Measurements from ENCODE around the gene DENND2A. TPM values are rescaled to one million over a fixed set of nuclear protein-coding genes. Genes with fewer than 3 reads are reported as not detected.
"Not testable (repeated sequence)": the region's sequence is repeated elsewhere in the genome, so short reads cannot be mapped to it uniquely, and the experiment has no call there.

The DENND2A gene
- polyA plus RNA-seq, 4 donors: 3.0 to 7.0 (median 5.7) TPM; not detected in 1

- Histone ChIP-seq H3K27me3 (ENCODE audit: control insufficient read depth in 3 of 3, insufficient read depth in 3 of 3, low read length in 3 of 3) (no peaks in the 10 kb centered on the region), H3K9me3 (ENCODE audit: control insufficient read depth in 2 of 2, insufficient read depth in 1 of 2, low read depth in 1 of 2, low read length in 1 of 2) (no peaks in the 10 kb centered on the region), H3K4me1 (ENCODE audit: control insufficient read depth in 3 of 3, insufficient read depth in 2 of 3, low read depth in 1 of 3, low read length in 2 of 3) (no peaks in the 10 kb centered on the region), H3K27ac (ENCODE audit: low read depth in 1 of 3, low read length in 2 of 3) (no peak overlapping the region), H3K36me3 (ENCODE audit: control insufficient read depth in 3 of 3, insufficient read depth in 2 of 3, low read depth in 1 of 3, low read length in 3 of 3) (peaks cover 0 to 14% (median 0%) of the 10 kb centered on the region in 3 donors), H3K4me3 (ENCODE audit: low read depth in 1 of 3, low read length in 3 of 3) (no peak overlapping the region)
- no peak for FAIRE-seq
- 89 to 93% (median 93%) methylated on average over 13 of the region's 13 CpGs for WGBS, 3 donors
- DNase-seq: no peak
These were observed 82.6 kb downstream of the DENND2A start for GRCh38 chr7:140557809-140558518.

- H3K36me3 ChIP-seq (ENCODE audit: control insufficient read depth in 3 of 3, insufficient read depth in 2 of 3, low read depth in 1 of 3, low read length in 3 of 3): peaks cover 0 to 14% (median 0%) of the 10 kb centered on the region in 3 donors
- no peak overlapping the region for H3K27ac ChIP-seq (ENCODE audit: low read depth in 1 of 3, low read length in 2 of 3)
- no peaks in the 10 kb centered on the region for H3K4me1 ChIP-seq (ENCODE audit: control insufficient read depth in 3 of 3, insufficient read depth in 2 of 3, low read depth in 1 of 3, low read length in 2 of 3)
- no peaks in the 10 kb centered on the region for H3K9me3 ChIP-seq (ENCODE audit: control insufficient read depth in 2 of 2, insufficient read depth in 1 of 2, low read depth in 1 of 2, low read length in 1 of 2)
- FAIRE-seq (no peak), DNase-seq (no peak)
- H3K4me3 ChIP-seq (ENCODE audit: low read depth in 1 of 3, low read length in 3 of 3): no peak overlapping the region
- no peaks in the 10 kb centered on the region for H3K27me3 ChIP-seq (ENCODE audit: control insufficient read depth in 3 of 3, insufficient read depth in 3 of 3, low read length in 3 of 3)
- 90 to 98% (median 94%) methylated on average over 6 of the region's 6 CpGs for WGBS, 3 donors
These were observed 83.5 kb downstream of the DENND2A start for GRCh38 chr7:140557069-140557468.

- WGBS, 3 donors: 83 to 85% (median 85%) methylated on average over 10 of the region's 10 CpGs
These were observed 87.4 kb downstream of the DENND2A start for GRCh38 chr7:140553236-140553635.

GRCh38 chr7:140552240-140552679 is 88.4 kb downstream of the DENND2A start:
- DNase-seq: no peak
- Histone ChIP-seq H3K9me3 (ENCODE audit: control insufficient read depth in 2 of 2, insufficient read depth in 1 of 2, low read depth in 1 of 2, low read length in 1 of 2) (no peaks in the 10 kb centered on the region), H3K27ac (ENCODE audit: low read depth in 1 of 3, low read length in 2 of 3) (no peak overlapping the region), H3K4me1 (ENCODE audit: control insufficient read depth in 3 of 3, insufficient read depth in 2 of 3, low read depth in 1 of 3, low read length in 2 of 3) (no peaks in the 10 kb centered on the region), H3K27me3 (ENCODE audit: control insufficient read depth in 3 of 3, insufficient read depth in 3 of 3, low read length in 3 of 3) (no peaks in the 10 kb centered on the region), H3K4me3 (ENCODE audit: low read depth in 1 of 3, low read length in 3 of 3) (no peak overlapping the region), H3K36me3 (ENCODE audit: control insufficient read depth in 3 of 3, insufficient read depth in 2 of 3, low read depth in 1 of 3, low read length in 3 of 3) (no peaks in the 10 kb centered on the region)
- no peak for FAIRE-seq
- WGBS, 3 donors: 87 to 96% (median 94%) methylated on average over 4 of the region's 4 CpGs

More at GRCh38 chr7:140553236-140553635, 87.4 kb downstream of the DENND2A start:
- not testable (repeated sequence) for H3K36me3 ChIP-seq (ENCODE audit: control insufficient read depth in 3 of 3, insufficient read depth in 2 of 3, low read depth in 1 of 3, low read length in 3 of 3); H3K27me3 ChIP-seq (ENCODE audit: control insufficient read depth in 3 of 3, insufficient read depth in 3 of 3, low read length in 3 of 3); H3K9me3 ChIP-seq (ENCODE audit: control insufficient read depth in 2 of 2, insufficient read depth in 1 of 2, low read depth in 1 of 2, low read length in 1 of 2); H3K4me1 ChIP-seq (ENCODE audit: control insufficient read depth in 3 of 3, insufficient read depth in 2 of 3, low read depth in 1 of 3, low read length in 2 of 3); H3K4me3 ChIP-seq (ENCODE audit: low read depth in 1 of 3, low read length in 3 of 3); DNase-seq; FAIRE-seq; H3K27ac ChIP-seq (ENCODE audit: low read depth in 1 of 3, low read length in 2 of 3)

- no peak overlapping the region for H3K4me3 ChIP-seq (ENCODE audit: low read depth in 1 of 3, low read length in 3 of 3)
- 83 to 93% (median 86%) methylated on average over 10 of the region's 10 CpGs for WGBS, 3 donors
- no peaks in the 10 kb centered on the region for H3K27me3 ChIP-seq (ENCODE audit: control insufficient read depth in 3 of 3, insufficient read depth in 3 of 3, low read length in 3 of 3)
- DNase-seq (no peak), FAIRE-seq (no peak)
- H3K9me3 ChIP-seq (ENCODE audit: control insufficient read depth in 2 of 2, insufficient read depth in 1 of 2, low read depth in 1 of 2, low read length in 1 of 2): no peaks in the 10 kb centered on the region
- peaks cover 0 to 4% (median 0%) of the 10 kb centered on the region in 3 donors for H3K36me3 ChIP-seq (ENCODE audit: control insufficient read depth in 3 of 3, insufficient read depth in 2 of 3, low read depth in 1 of 3, low read length in 3 of 3)
- no peaks in the 10 kb centered on the region for H3K4me1 ChIP-seq (ENCODE audit: control insufficient read depth in 3 of 3, insufficient read depth in 2 of 3, low read depth in 1 of 3, low read length in 2 of 3)
- no peak overlapping the region for H3K27ac ChIP-seq (ENCODE audit: low read depth in 1 of 3, low read length in 2 of 3)
These were observed 89.0 kb downstream of the DENND2A start for GRCh38 chr7:140551355-140552239.

- DNase-seq (peak in 1 of 2 donors; percentile 87), FAIRE-seq (no peak)
- H3K27me3 ChIP-seq (ENCODE audit: control insufficient read depth in 3 of 3, insufficient read depth in 3 of 3, low read length in 3 of 3): no peaks in the 10 kb centered on the region
- no peak overlapping the region for H3K27ac ChIP-seq (ENCODE audit: low read depth in 1 of 3, low read length in 2 of 3)
- no peak overlapping the region for H3K4me3 ChIP-seq (ENCODE audit: low read depth in 1 of 3, low read length in 3 of 3)
- peaks cover 0 to 20% (median 0%) of the 10 kb centered on the region in 3 donors for H3K36me3 ChIP-seq (ENCODE audit: control insufficient read depth in 3 of 3, insufficient read depth in 2 of 3, low read depth in 1 of 3, low read length in 3 of 3)
- 86 to 89% (median 89%) methylated on average over 1 of the region's 1 CpG for WGBS, 3 donors
- no peaks in the 10 kb centered on the region for H3K9me3 ChIP-seq (ENCODE audit: control insufficient read depth in 2 of 2, insufficient read depth in 1 of 2, low read depth in 1 of 2, low read length in 1 of 2)
- H3K4me1 ChIP-seq (ENCODE audit: control insufficient read depth in 3 of 3, insufficient read depth in 2 of 3, low read depth in 1 of 3, low read length in 2 of 3): peaks cover under 1 to 3% (median 2%) of the 10 kb centered on the region in 3 donors
These were observed 93.7 kb downstream of the DENND2A start for GRCh38 chr7:140546947-140547346.

GRCh38 chr7:140544388-140544826 is 96.2 kb downstream of the DENND2A start:
- Histone ChIP-seq H3K27ac (ENCODE audit: low read depth in 1 of 3, low read length in 2 of 3) (peak overlapping the region in 1 of 3 donors; percentile 36), H3K36me3 (ENCODE audit: control insufficient read depth in 3 of 3, insufficient read depth in 2 of 3, low read depth in 1 of 3, low read length in 3 of 3) (peaks cover 0 to 34% (median 0%) of the 10 kb centered on the region in 3 donors), H3K4me3 (ENCODE audit: low read depth in 1 of 3, low read length in 3 of 3) (no peak overlapping the region), H3K4me1 (ENCODE audit: control insufficient read depth in 3 of 3, insufficient read depth in 2 of 3, low read depth in 1 of 3, low read length in 2 of 3) (peaks cover 2 to 11% (median 2%) of the 10 kb centered on the region in 3 donors), H3K9me3 (ENCODE audit: control insufficient read depth in 2 of 2, insufficient read depth in 1 of 2, low read depth in 1 of 2, low read length in 1 of 2) (no peaks in the 10 kb centered on the region), H3K27me3 (ENCODE audit: control insufficient read depth in 3 of 3, insufficient read depth in 3 of 3, low read length in 3 of 3) (no peaks in the 10 kb centered on the region)
- no peak for FAIRE-seq
- DNase-seq: peak; percentile 82 to 92
- 14 to 70% (median 44%) methylated on average over 16 of the region's 16 CpGs for WGBS, 3 donors

GRCh38 chr7:140542228-140542603 is 98.4 kb downstream of the DENND2A start:
- peaks cover 0 to 39% (median 0%) of the 10 kb centered on the region in 3 donors for H3K36me3 ChIP-seq (ENCODE audit: control insufficient read depth in 3 of 3, insufficient read depth in 2 of 3, low read depth in 1 of 3, low read length in 3 of 3)
- 46 to 77% (median 64%) methylated on average over 7 of the region's 7 CpGs for WGBS, 3 donors
- no peak for DNase-seq

More at GRCh38 chr7:140542228-140542603, 98.4 kb downstream of the DENND2A start:
- Histone ChIP-seq H3K27ac (ENCODE audit: low read depth in 1 of 3, low read length in 2 of 3) (peak overlapping the region in 2 of 3 donors; percentile 49 to 69), H3K4me1 (ENCODE audit: control insufficient read depth in 3 of 3, insufficient read depth in 2 of 3, low read depth in 1 of 3, low read length in 2 of 3) (peaks cover 2 to 11% (median 2%) of the 10 kb centered on the region in 3 donors), H3K4me3 (ENCODE audit: low read depth in 1 of 3, low read length in 3 of 3) (no peak overlapping the region), H3K27me3 (ENCODE audit: control insufficient read depth in 3 of 3, insufficient read depth in 3 of 3, low read length in 3 of 3) (no peaks in the 10 kb centered on the region), H3K9me3 (ENCODE audit: control insufficient read depth in 2 of 2, insufficient read depth in 1 of 2, low read depth in 1 of 2, low read length in 1 of 2) (no peaks in the 10 kb centered on the region)
- FAIRE-seq: no peak
